Upper lobe of left lung (tissue), 4 donors: Measurements from ENCODE around the gene PRXL2A.

Experiments
- EP300 ChIP-seq, 4 donors: sonication (generic); formaldehyde crosslinking; IDR thresholded peaks; one replicate each; pipeline ENCODE4 v1.5.1; 2017; ENCODE audit warnings: antibody characterized with exemption in 4 of 4, control low read depth in 2 of 4
- POLR2AphosphoS5 ChIP-seq, 2 donors: sonication (generic); formaldehyde crosslinking; IDR thresholded peaks; one replicate each; pipeline ENCODE4 v1.5.1; 2017; ENCODE audit warnings: antibody characterized with exemption in 2 of 2
- TF ChIP-seq, protein P1 (sequence below), 6 experiments: fragments of 450-650 bp in 4 of 6; fragments of 200-600 bp in 2 of 6; sonication (generic) in 2 of 6; IDR thresholded peaks; one replicate each; pipeline ENCODE4 v1.5.1; 2016 to 2019; ENCODE audit warnings: antibody characterized with exemption in 6 of 6

DNA sequence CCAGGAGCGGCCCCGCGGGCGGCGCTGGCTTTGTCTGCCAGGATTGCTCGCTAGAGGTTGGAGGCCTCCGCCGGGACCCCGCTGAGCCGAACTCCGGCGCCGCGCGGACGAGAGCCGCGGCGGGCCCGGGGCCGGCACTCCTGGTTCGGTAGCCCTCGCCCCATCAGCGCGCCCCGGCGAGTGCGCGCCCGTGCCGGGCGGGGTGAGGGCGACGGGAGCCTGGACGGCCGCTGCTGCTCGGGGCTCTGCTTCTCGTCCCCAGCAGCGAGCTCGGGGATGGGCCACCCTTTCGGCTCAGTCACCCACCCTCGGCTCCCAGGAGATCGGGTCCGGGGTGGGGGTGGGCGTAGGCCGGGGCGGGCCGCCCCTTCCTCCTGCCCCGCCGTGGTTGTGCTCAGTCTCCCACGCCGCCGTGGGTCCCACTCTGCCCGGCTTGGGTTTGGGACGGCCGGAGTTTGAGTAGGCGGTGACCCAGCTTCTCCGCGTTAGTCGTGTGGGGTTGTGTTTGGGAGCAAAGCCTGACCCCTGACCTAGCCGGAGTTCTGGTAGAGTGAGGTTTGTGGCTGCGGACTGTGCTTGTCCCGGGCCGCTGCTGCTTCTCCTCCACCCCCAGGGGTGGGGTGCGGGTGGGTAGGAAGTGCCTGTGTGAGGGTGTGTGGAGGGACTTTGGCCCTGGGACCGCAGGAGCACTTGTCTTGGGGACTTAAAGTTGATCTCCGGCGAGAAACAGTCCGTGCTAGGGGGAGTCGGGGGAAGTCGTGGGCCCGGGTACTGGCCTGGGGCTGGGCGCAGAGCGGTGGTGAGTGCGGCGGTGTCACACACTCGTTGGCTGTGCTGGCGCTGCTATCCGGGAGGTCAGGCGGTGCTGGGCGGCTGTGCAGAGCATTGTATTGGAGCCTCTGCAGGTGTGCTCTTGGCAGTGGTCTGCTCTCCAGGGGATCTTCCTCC, 46.4 kb downstream of the PRXL2A start:
- TF ChIP-seq, protein P1, sequence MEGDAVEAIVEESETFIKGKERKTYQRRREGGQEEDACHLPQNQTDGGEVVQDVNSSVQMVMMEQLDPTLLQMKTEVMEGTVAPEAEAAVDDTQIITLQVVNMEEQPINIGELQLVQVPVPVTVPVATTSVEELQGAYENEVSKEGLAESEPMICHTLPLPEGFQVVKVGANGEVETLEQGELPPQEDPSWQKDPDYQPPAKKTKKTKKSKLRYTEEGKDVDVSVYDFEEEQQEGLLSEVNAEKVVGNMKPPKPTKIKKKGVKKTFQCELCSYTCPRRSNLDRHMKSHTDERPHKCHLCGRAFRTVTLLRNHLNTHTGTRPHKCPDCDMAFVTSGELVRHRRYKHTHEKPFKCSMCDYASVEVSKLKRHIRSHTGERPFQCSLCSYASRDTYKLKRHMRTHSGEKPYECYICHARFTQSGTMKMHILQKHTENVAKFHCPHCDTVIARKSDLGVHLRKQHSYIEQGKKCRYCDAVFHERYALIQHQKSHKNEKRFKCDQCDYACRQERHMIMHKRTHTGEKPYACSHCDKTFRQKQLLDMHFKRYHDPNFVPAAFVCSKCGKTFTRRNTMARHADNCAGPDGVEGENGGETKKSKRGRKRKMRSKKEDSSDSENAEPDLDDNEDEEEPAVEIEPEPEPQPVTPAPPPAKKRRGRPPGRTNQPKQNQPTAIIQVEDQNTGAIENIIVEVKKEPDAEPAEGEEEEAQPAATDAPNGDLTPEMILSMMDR (IDR thresholded peaks at IDR 0.05) = peak in 1 of 6 experiments; percentile 17
- TF ChIP-seq POLR2AphosphoS5 (IDR thresholded peaks at IDR 0.05) = peak in 1 of 2 donors; percentile 8
- TF ChIP-seq EP300 (IDR thresholded peaks at IDR 0.05) = no peak
